Measurements from ENCODE around the gene WDR76. TPM values are rescaled to one million over a fixed set of nuclear protein-coding genes. Genes with fewer than 3 reads are reported as not detected.

Gene WDR76
- total RNA-seq, 3 donors from 2014 or later: 4.1 to 9.1 (median 8.0) TPM

DNA sequence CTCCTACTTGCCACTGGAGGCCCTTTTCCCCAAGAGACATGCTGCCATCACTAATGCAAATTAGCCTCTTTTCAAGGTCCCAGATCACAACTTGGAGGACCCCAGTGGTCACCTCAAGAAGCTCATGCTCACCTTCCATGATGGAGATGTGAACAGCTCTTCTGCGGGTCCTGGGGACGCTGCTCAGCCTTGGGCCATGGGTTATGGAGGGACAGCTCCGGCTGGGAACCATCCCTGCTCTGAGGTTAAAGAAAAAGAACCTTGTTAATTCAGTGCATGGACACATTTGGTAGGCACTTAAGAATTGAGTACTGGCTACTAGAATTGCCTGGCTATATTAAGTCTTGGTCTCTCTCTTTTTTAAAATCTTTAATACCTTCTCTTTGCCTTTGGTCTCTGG lies 56.8 kb downstream of the WDR76 start:
- H3K9me3 ChIP-seq: no peaks in the 10 kb centered on the region
- no peaks in the 10 kb centered on the region for H3K4me1 ChIP-seq (ENCODE audit: low read depth)
- H3K4me3 ChIP-seq: no peak overlapping the region
- H3K36me3 ChIP-seq (ENCODE audit: low read depth): no peaks in the 10 kb centered on the region
- intact Hi-C loops (cut with DNase I, micrococcal nuclease): no loop called here
- DNase-seq (no peak), ATAC-seq (no peak)
- TF ChIP-seq, protein P1, sequence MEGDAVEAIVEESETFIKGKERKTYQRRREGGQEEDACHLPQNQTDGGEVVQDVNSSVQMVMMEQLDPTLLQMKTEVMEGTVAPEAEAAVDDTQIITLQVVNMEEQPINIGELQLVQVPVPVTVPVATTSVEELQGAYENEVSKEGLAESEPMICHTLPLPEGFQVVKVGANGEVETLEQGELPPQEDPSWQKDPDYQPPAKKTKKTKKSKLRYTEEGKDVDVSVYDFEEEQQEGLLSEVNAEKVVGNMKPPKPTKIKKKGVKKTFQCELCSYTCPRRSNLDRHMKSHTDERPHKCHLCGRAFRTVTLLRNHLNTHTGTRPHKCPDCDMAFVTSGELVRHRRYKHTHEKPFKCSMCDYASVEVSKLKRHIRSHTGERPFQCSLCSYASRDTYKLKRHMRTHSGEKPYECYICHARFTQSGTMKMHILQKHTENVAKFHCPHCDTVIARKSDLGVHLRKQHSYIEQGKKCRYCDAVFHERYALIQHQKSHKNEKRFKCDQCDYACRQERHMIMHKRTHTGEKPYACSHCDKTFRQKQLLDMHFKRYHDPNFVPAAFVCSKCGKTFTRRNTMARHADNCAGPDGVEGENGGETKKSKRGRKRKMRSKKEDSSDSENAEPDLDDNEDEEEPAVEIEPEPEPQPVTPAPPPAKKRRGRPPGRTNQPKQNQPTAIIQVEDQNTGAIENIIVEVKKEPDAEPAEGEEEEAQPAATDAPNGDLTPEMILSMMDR (IDR thresholded peaks at IDR 0.05): no peak

DNA sequence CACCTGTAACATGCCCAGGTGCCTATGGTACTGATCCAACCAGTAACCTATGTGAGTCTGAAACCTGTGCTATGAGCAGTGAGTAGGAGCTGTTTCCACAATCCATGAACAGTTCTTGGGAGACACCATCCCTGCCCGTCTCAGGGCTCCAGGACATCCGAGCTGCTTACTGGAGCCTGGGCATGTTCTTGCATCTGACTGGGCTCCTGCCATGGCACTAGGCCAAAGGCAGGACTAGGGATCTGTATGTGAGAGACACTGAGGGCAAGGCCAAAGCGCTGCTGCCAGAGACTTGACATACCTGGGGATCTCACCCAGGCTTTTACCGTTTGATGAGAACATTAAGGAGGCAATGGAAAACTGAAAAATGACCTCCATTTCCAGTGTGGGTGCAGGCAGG lies 59.8 kb downstream of the WDR76 start:
- peaks cover 2% of the 10 kb centered on the region for H3K4me1 ChIP-seq (ENCODE audit: low read depth)
- no peaks in the 10 kb centered on the region for H3K36me3 ChIP-seq (ENCODE audit: low read depth)
- intact Hi-C loops (cut with DNase I, micrococcal nuclease): no loop called here
- no peaks in the 10 kb centered on the region for H3K9me3 ChIP-seq
- ATAC-seq: no peak
- no peak for DNase-seq
- no peak overlapping the region for H3K4me3 ChIP-seq
- TF ChIP-seq, protein P1 (IDR thresholded peaks at IDR 0.05): no peak

DNA sequence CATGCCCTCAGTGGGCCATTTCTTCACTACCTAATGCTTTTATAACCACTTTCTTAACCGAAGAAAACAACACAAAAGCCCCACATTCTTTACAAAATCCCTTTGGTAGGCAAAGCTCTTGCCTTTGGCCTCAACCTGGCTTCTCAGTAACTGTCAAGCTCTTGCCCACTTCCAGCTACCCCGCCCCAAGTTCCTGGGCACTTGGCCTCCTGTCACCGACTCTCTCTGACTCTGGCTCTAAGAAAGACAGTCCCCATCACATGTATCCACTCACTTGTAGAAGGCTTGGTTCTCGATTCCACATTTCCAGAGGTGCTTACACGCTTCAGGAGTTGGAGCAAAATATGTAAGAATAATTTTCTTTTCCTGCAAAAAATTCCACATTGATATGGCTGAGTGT lies 61.1 kb downstream of the WDR76 start:
- DNase-seq (no peak), ATAC-seq (no peak)
- Histone ChIP-seq H3K4me1 (ENCODE audit: low read depth) (peaks cover 2% of the 10 kb centered on the region), H3K9me3 (no peaks in the 10 kb centered on the region), H3K36me3 (ENCODE audit: low read depth) (no peaks in the 10 kb centered on the region), H3K4me3 (no peak overlapping the region)
- TF ChIP-seq, protein P1 (IDR thresholded peaks at IDR 0.05): no peak
- intact Hi-C loops (cut with DNase I, micrococcal nuclease): no loop called here

DNA sequence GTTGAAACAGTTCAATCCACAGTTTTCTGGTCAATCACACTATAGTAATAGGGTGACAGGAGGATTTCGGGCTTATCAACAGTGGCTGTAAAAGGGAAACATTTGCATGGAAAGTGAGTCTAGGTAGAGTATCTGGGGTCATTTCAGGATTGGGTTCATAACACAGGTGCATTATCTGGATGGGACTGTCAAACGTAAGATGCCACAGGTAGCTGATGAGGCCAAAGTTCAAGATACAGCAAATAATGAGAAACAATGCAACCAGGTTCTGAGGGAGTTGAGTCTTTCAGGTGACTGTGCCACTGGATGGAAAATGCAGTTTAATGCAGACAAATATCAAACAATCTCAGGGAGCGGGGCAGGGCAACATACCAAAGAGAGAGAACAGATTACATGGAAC lies 62.2 kb downstream of the WDR76 start:
- intact Hi-C loops (cut with DNase I, micrococcal nuclease): no loop called here
- no peaks in the 10 kb centered on the region for H3K36me3 ChIP-seq (ENCODE audit: low read depth)
- peak; percentile 30 for ATAC-seq
- no peak for DNase-seq
- H3K9me3 ChIP-seq: no peaks in the 10 kb centered on the region
- TF ChIP-seq, protein P1 (IDR thresholded peaks at IDR 0.05): no peak
- H3K4me1 ChIP-seq (ENCODE audit: low read depth): peaks cover 2% of the 10 kb centered on the region
- no peak overlapping the region for H3K4me3 ChIP-seq

DNA sequence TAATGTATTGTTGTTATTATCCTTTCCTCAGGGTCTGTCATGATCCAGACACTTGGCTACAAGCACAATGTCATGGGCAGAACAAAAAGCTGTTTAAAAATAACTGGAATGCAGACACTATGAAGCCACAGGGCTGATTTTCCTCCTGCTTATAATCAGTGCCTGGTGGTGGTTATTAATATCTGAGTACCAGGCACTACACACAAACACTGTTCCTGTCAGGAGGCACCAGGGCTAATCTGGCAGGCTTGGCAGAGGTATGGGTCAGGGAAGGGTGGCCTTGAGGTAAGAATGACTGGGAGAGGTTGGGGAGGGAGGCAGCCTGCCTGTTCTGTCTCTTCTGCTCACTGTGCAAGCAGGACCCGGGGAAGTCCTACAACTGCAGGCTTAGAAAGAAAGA lies 67.2 kb downstream of the WDR76 start:
- no peak for ATAC-seq
- peaks cover 2% of the 10 kb centered on the region for H3K4me1 ChIP-seq (ENCODE audit: low read depth)
- no peak overlapping the region for H3K4me3 ChIP-seq
- no peak for DNase-seq
- TF ChIP-seq, protein P1 (IDR thresholded peaks at IDR 0.05): no peak
- H3K36me3 ChIP-seq (ENCODE audit: low read depth): no peaks in the 10 kb centered on the region
- intact Hi-C loops (cut with DNase I, micrococcal nuclease): no loop called here
- no peaks in the 10 kb centered on the region for H3K9me3 ChIP-seq

DNA sequence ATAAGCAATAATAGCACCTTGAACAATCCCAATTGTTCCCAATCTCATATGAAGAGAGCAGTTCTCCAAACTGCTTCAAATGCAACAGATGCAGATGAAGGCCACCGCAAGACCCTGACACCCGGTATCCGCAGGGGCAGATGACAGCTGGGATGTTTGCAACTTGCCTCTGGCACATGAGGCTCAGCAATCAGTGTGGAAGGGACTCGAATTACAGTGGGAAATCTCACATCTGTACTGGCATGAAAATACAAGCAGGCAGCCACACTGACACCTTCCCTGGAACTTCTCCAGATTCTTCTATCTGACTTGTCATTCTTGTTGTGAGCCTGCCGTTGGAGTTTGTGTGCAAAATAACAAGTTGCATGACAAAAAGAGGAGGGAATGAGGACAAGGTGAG lies 68.8 kb downstream of the WDR76 start:
- Histone ChIP-seq H3K4me3 (no peak overlapping the region), H3K4me1 (ENCODE audit: low read depth) (no peaks in the 10 kb centered on the region), H3K36me3 (ENCODE audit: low read depth) (no peaks in the 10 kb centered on the region), H3K9me3 (no peaks in the 10 kb centered on the region)
- DNase-seq (no peak), ATAC-seq (no peak)
- intact Hi-C loops (cut with DNase I, micrococcal nuclease): no loop called here
- TF ChIP-seq, protein P1 (IDR thresholded peaks at IDR 0.05): no peak
